IPS DF 6.9 (cell line): ENCODE measurements around the gene CEP152.

Source experiments
- DNase-seq: peaks from one replicate; pipeline ENCODE4 v3.0.0-alpha.2; 2013; ENCODE audit warnings: low read depth, low spot score
- H3K27ac ChIP-seq: one replicate; pipeline ENCODE4 v1.5.1; 2013; ENCODE audit warnings: low read length, control low read depth
- H3K27me3 ChIP-seq: 2 replicates; pipeline ENCODE4 v1.6.1; 2013; ENCODE audit warnings: mild to moderate bottlenecking, low read length; ENCODE audit not compliant: control insufficient read depth, insufficient read depth
- H3K36me3 ChIP-seq: 2 replicates; pipeline ENCODE4 v1.6.1; 2013; ENCODE audit warnings: low read length; ENCODE audit not compliant: control insufficient read depth, insufficient read depth
- H3K4me1 ChIP-seq: 2 replicates; pipeline ENCODE4 v1.6.1; 2013; ENCODE audit warnings: low read length; ENCODE audit not compliant: control insufficient read depth, insufficient read depth
- H3K4me3 ChIP-seq: 2 replicates; pipeline ENCODE4 v1.5.1; 2013; ENCODE audit warnings: mild to moderate bottlenecking, low read length
- H3K9me3 ChIP-seq: 2 replicates; pipeline ENCODE4 v1.6.1; 2013; ENCODE audit warnings: low read length, inconsistent platforms; ENCODE audit not compliant: control insufficient read depth, insufficient read depth
- WGBS: extraction: QIAGEN DNeasy Blood & Tissue Kit; methylation state at CpG from one replicate; pipeline ENCODE4 v1.1.7; 2013; ENCODE audit warnings: mixed read lengths, missing lambda C conversion rate; ENCODE audit not compliant: insufficient read length, insufficient coverage; 5-methylcytosine and 5-hydroxymethylcytosine counted together

Gene CEP152

DNA sequence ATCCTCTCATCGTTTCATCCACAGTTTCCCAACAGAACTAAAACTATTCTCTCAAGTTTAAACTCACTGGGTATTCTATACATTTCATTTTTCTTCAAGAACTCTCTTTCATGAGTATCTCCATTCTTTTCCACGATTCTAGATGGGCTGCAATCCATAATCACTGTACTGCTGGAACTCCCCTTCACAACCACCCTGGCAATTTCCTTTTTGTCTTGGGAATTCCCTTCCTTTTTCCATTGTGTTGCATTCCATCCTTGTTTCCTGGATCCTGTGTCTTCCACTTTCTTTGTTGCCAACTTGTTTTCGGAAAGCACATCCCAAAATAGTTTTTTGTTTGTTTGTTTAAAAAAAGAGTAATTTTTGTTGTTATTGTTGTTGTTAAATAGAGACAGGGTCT is 98.3 kb downstream of the CEP152 start:
- DNase-seq = no peak
- Histone ChIP-seq H3K4me1 (no peaks in the 10 kb centered on the region), H3K36me3 (no peaks in the 10 kb centered on the region), H3K27me3 (no peaks in the 10 kb centered on the region), H3K9me3 (no peaks in the 10 kb centered on the region), H3K4me3 (no peak overlapping the region), H3K27ac (no peak overlapping the region)
- 100% methylated on average over 1 of the region's 3 CpGs for WGBS

- Histone ChIP-seq H3K36me3 (no peaks in the 10 kb centered on the region), H3K4me1 (no peaks in the 10 kb centered on the region), H3K9me3 (no peaks in the 10 kb centered on the region), H3K27ac (no peak overlapping the region), H3K4me3 (no peak overlapping the region), H3K27me3 (no peaks in the 10 kb centered on the region)
- DNase-seq = no peak
- WGBS = no CpG with 5 or more reads among the region's 4 CpGs
Measured at GRCh38 chr15:48710952-48711495, 99.8 kb downstream of the CEP152 start.

DNA sequence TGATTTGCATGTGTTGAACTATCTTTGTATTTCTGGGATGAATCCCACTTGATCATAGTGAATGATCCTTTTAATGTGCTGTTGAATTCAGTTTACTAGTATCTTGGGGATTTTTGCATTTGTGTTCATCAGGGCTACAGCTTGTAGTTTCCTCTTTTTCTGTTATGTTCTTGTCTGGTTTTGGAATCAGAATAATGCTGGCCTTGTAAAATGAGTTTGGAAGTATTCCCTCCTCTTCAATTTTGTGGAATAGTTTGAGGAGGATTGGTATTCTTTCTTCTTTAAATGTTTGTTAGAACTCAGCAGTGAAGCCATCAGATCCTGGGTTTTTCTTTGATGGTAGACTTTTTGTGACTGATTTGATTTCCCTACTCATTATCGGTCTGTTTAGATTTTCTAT is 102.2 kb downstream of the CEP152 start:
- Histone ChIP-seq H3K4me1 (no peaks in the 10 kb centered on the region), H3K4me3 (no peak overlapping the region), H3K27me3 (no peaks in the 10 kb centered on the region), H3K27ac (no peak overlapping the region), H3K9me3 (no peaks in the 10 kb centered on the region), H3K36me3 (no peaks in the 10 kb centered on the region)
- WGBS = no CpG with 5 or more reads among the region's 1 CpG
- DNase-seq = no peak

- Histone ChIP-seq H3K36me3 (no peaks in the 10 kb centered on the region), H3K27ac (no peak overlapping the region), H3K9me3 (no peaks in the 10 kb centered on the region), H3K4me1 (no peaks in the 10 kb centered on the region), H3K27me3 (no peaks in the 10 kb centered on the region), H3K4me3 (no peak overlapping the region)
- DNase-seq = no peak
- WGBS = no CpG with 5 or more reads among the region's 1 CpG
Measured at GRCh38 chr15:48705381-48705780, 105.5 kb downstream of the CEP152 start.

DNA sequence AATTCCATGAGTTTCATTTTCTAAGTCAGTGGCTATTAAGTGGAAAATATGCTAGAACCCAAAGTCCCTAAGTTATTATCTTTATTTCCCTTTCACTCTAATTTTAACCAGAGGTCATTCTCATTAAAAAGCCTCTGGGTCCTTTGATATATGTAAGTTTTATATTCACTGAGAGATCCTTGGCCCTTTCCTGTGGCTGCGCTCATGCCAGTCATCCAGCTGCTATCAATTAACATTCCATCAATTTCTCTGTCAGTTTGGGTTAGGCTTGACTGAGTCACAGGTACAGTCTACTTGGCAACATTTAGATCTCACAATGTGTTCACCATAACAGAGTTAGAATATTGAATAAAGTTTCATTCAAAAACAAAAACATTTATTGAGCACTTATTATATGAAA is 107.3 kb downstream of the CEP152 start:
- Histone ChIP-seq H3K4me3 (no peak overlapping the region), H3K4me1 (no peaks in the 10 kb centered on the region), H3K9me3 (no peaks in the 10 kb centered on the region), H3K36me3 (no peaks in the 10 kb centered on the region), H3K27me3 (no peaks in the 10 kb centered on the region), H3K27ac (no peak overlapping the region)
- no peak for DNase-seq
- WGBS = no CpG with 5 or more reads among the region's 1 CpG

GRCh38 chr15:48702569-48703236 is 108.2 kb downstream of the CEP152 start:
- no peak overlapping the region for H3K4me3 ChIP-seq
- no peak for DNase-seq
- no peaks in the 10 kb centered on the region for H3K36me3 ChIP-seq
- H3K27ac ChIP-seq = no peak overlapping the region
- no peaks in the 10 kb centered on the region for H3K27me3 ChIP-seq
- no peaks in the 10 kb centered on the region for H3K4me1 ChIP-seq
- no peaks in the 10 kb centered on the region for H3K9me3 ChIP-seq
- no CpG with 5 or more reads among the region's 2 CpGs for WGBS

DNA sequence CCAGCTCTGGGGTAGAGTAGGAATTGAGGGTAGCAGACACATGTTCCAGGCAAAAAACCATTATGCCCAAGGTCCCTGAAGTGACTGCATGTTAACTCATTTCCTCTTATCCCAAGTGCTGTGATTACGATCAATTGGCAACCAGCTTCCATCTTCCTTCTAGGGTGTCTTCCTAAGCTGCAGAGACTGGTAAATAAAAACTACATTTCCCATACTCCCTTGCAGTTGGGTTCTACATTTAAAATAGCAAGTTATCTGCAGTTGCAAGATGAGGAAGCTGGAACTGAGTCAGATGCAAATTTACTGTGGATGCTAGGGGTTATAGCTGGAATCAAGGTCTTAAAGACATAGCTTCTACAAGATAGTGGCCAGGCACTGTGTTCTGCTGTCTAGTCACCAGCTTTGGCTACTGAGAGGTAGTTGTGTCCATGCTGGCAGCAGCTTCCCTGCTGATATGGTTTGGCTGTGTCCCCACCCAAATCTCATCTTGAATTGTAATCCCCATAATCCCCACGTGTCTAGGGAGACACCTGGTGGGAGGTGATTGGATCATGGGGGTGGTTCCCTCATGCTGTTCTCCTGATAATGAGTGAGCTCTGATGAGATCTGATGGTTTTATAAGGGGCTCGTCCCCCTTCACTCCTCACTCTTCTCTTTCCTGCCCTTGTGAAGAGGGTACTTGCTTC is 114.1 kb downstream of the CEP152 start:
- Histone ChIP-seq H3K4me3 (no peak overlapping the region), H3K9me3 (no peaks in the 10 kb centered on the region), H3K27ac (no peak overlapping the region), H3K27me3 (no peaks in the 10 kb centered on the region), H3K4me1 (no peaks in the 10 kb centered on the region), H3K36me3 (no peaks in the 10 kb centered on the region)
- DNase-seq = no peak
- no CpG with 5 or more reads among the region's 3 CpGs for WGBS

- Histone ChIP-seq H3K27ac (no peak overlapping the region), H3K4me1 (no peaks in the 10 kb centered on the region), H3K36me3 (no peaks in the 10 kb centered on the region), H3K27me3 (no peaks in the 10 kb centered on the region), H3K9me3 (no peaks in the 10 kb centered on the region), H3K4me3 (no peak overlapping the region)
- DNase-seq = no peak
- no CpG with 5 or more reads among the region's 6 CpGs for WGBS
Measured at GRCh38 chr15:48695827-48696573, 114.9 kb downstream of the CEP152 start.

DNA sequence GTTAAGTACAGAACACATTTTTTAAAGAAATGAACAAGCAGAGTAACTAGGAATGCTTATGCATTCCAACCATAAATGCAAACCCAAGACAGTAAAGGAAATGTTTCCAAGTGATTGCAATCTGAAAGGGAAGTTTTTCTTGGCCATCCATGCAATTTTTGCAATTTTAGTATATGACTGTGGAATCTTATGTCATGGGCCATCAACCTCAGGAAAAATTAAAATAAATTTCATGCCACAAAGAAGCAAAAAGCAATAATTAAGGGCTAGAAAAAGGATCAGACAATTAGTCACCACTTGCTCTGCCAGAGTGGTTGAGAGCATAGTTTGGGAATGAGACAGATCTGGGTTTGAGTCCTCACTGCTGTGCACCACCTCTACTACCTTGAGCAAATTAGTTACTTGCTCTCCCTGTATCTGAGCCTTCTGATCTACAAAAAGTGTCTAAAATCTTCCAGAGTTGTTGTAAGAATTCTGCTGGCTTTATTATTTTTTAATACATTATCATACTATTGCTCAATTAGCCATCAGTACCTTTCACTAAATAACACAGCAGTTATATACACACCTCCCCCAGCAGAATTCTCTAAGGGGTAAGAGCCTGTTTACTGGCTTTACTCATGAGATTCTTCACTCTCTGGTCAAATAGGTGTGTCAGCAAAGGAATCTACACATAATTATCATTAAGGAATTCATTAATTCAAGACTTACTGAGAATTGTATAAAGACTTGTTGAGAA is 115.6 kb downstream of the CEP152 start:
- Histone ChIP-seq H3K4me1 (no peaks in the 10 kb centered on the region), H3K36me3 (no peaks in the 10 kb centered on the region), H3K9me3 (no peaks in the 10 kb centered on the region), H3K4me3 (no peak overlapping the region), H3K27ac (no peak overlapping the region), H3K27me3 (no peaks in the 10 kb centered on the region)
- DNase-seq = no peak

DNA sequence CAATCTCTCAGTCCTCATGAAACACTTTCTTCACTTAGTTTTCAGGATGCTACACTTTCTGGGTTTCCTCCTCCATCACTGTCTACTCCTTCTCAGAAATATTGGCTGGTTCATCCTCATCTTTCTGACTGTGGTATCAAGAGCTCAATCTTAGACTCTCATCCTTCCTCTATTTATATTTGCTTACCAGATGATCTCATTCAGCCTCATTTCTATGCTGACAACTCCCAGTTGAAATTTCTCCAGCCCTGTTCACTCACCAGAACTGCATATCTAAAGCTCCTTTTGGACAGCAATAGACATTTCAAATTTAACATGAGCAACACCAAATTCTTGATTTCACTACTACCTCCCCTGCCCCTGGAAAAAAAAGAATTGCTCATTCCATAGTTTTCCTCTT is 117.4 kb downstream of the CEP152 start:
- no peak overlapping the region for H3K4me3 ChIP-seq
- no peak for DNase-seq
- no peaks in the 10 kb centered on the region for H3K36me3 ChIP-seq
- no peak overlapping the region for H3K27ac ChIP-seq
- H3K27me3 ChIP-seq = no peaks in the 10 kb centered on the region
- H3K4me1 ChIP-seq = no peaks in the 10 kb centered on the region
- no peaks in the 10 kb centered on the region for H3K9me3 ChIP-seq
